ENCODE measurements around the gene MAPK4.

Gene MAPK4

DNA sequence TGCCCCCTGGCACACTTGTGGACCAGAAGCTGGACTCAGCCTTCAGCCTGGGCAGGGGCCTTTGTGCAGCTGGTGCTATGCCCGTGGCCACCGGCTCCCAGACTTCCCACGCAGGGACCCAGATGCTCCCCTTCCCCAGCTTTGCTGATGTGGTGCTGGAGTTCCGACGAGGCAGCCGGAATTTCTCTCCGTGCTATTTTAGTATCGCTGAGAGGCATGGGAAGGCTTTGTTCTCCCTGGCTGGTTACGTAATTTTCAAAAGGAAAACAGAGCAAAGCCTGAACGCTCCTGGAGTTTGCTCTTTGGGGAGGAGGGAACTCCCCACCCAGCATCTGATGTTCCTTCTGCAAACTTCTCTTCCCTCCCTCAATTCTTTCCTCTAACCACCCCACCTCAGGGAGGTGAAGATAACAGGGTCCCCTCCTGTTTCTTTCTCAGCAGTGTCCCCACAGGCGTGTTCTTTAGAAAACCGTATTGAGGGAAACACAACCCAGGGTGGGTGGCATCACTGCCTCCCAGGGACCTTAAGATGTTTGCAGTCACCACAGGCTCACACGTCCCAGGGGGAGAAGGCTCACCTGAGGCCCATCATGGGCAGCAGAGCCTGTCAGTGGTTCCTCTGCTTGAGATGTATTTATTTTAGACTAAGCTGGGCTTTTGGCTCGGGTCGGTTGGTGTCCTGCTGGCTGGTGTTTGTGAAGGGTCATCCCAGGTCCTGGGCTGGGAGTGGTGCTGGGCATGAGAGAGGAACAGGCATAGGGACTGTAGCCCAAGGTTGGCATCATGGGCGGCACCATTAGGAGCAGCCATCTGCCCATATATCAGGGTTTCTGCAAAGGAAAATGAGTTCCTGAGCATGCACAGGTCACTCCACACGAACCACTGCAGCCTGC is 95.0 kb downstream of the MAPK4 start:
- no peaks in the 10 kb centered on the region for H3K36me3 ChIP-seq (ENCODE audit: insufficient read depth, low read length)
- no peak overlapping the region for H3K9ac ChIP-seq (ENCODE audit: low read length)
- H3K4me2 ChIP-seq (ENCODE audit: low read length), result no peak overlapping the region
- TF ChIP-seq CTCF (IDR thresholded peaks at IDR 0.05; ENCODE audit: low read length) (no peak), EZH2 (IDR thresholded peaks at IDR 0.05; ENCODE audit: borderline replicate concordance, low read length) (no peak)
- H3K27ac ChIP-seq (ENCODE audit: low read depth, low read length, poor library complexity, severe bottlenecking), result no peak overlapping the region
- no peaks in the 10 kb centered on the region for H3F3A ChIP-seq (ENCODE audit: insufficient read depth, low read length)
- H3K9me2 ChIP-seq (ENCODE audit: low read depth, low read length), result no peaks in the 10 kb centered on the region
- H3K27me3 ChIP-seq (ENCODE audit: insufficient read depth, low read length), result peaks cover 3% of the 10 kb centered on the region; the same call in 1 of the 2 replicates
- H3K4me1 ChIP-seq (ENCODE audit: insufficient read depth, low read length, severe bottlenecking), result no peaks in the 10 kb centered on the region
- no peaks in the 10 kb centered on the region for H3K79me2 ChIP-seq (ENCODE audit: insufficient read depth, low read length)
- H3K4me3 ChIP-seq (ENCODE audit: low read depth, low read length, poor library complexity, severe bottlenecking), result no peak overlapping the region
- no peaks in the 10 kb centered on the region for H4K20me1 ChIP-seq (ENCODE audit: insufficient read depth, low read length)
- H2AFZ ChIP-seq (ENCODE audit: low read length), result no peak overlapping the region
- no peaks in the 10 kb centered on the region for H3K9me3 ChIP-seq (ENCODE audit: low read length)

DNA sequence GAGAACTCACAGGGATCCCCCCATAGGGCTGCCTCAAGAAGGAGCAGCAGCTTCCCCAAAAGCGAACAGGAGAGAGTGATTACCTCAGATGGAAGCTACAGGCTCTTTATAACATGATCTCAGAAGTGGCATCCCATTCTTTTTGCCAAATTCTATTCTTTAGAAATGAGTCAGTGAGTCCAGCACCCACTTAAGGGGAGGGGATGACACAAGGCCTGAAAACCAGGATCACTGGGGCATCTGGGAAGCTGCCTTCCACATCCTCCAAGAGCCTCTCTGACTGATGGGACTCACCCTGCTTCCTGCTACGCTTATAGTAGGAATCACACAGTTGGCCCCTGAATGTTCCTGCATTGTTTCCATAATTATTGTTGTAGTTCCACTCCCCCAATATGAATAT is 96.5 kb downstream of the MAPK4 start:
- Histone ChIP-seq H3K4me3 (ENCODE audit: low read depth, low read length, poor library complexity, severe bottlenecking) (no peak overlapping the region), H3F3A (ENCODE audit: insufficient read depth, low read length) (no peaks in the 10 kb centered on the region), H3K9me2 (ENCODE audit: low read depth, low read length) (no peaks in the 10 kb centered on the region), H3K27me3 (ENCODE audit: insufficient read depth, low read length) (peaks cover 3% of the 10 kb centered on the region; the same call in 1 of the 2 replicates), H3K36me3 (ENCODE audit: insufficient read depth, low read length) (no peaks in the 10 kb centered on the region), H3K27ac (ENCODE audit: low read depth, low read length, poor library complexity, severe bottlenecking) (no peak overlapping the region), H3K4me1 (ENCODE audit: insufficient read depth, low read length, severe bottlenecking) (no peaks in the 10 kb centered on the region), H3K4me2 (ENCODE audit: low read length) (no peak overlapping the region), H3K79me2 (ENCODE audit: insufficient read depth, low read length) (no peaks in the 10 kb centered on the region), H2AFZ (ENCODE audit: low read length) (no peak overlapping the region), H3K9ac (ENCODE audit: low read length) (no peak overlapping the region), H3K9me3 (ENCODE audit: low read length) (no peaks in the 10 kb centered on the region), H4K20me1 (ENCODE audit: insufficient read depth, low read length) (no peaks in the 10 kb centered on the region)
- TF ChIP-seq EZH2 (IDR thresholded peaks at IDR 0.05; ENCODE audit: borderline replicate concordance, low read length) (no peak), CTCF (IDR thresholded peaks at IDR 0.05; ENCODE audit: low read length) (no peak)

DNA sequence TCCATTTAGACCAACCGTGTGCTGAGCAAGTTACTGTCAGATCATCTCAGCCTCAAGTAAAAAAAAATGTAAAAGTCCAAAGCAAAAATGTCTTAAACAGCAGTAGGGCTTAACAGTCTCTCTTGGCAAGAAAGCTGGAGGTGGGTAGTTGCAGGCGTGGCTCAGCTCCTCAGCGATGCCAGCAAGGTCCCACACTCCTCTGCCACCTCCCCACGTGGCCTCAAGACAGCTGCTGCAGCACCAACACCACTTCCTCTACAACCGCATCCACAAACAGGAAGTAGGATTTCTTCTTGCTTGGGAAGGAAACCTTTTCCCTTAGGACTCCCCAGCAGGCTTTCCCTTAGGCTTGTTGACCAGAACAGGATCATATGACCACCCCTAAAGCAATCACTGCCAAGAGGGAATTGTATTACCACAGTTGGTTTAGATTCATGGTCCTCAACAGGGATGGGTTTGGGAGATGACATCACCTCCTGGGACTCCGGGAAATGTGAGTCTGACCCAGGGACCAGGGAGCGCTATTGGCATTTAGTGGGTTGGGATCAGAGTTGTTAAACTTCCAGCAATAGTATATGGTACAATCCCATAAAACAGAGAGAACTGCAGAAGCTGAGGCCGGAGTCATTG is 97.1 kb downstream of the MAPK4 start:
- Histone ChIP-seq H3K4me2 (ENCODE audit: low read length) (no peak overlapping the region), H3K9me2 (ENCODE audit: low read depth, low read length) (no peaks in the 10 kb centered on the region), H3K4me1 (ENCODE audit: insufficient read depth, low read length, severe bottlenecking) (no peaks in the 10 kb centered on the region), H3K4me3 (ENCODE audit: low read depth, low read length, poor library complexity, severe bottlenecking) (no peak overlapping the region), H4K20me1 (ENCODE audit: insufficient read depth, low read length) (no peaks in the 10 kb centered on the region), H3K27me3 (ENCODE audit: insufficient read depth, low read length) (peaks cover 3% of the 10 kb centered on the region; the same call in 1 of the 2 replicates), H3F3A (ENCODE audit: insufficient read depth, low read length) (no peaks in the 10 kb centered on the region), H3K79me2 (ENCODE audit: insufficient read depth, low read length) (no peaks in the 10 kb centered on the region), H3K9ac (ENCODE audit: low read length) (no peak overlapping the region), H3K9me3 (ENCODE audit: low read length) (no peaks in the 10 kb centered on the region), H3K36me3 (ENCODE audit: insufficient read depth, low read length) (no peaks in the 10 kb centered on the region), H3K27ac (ENCODE audit: low read depth, low read length, poor library complexity, severe bottlenecking) (no peak overlapping the region), H2AFZ (ENCODE audit: low read length) (no peak overlapping the region)
- TF ChIP-seq CTCF (IDR thresholded peaks at IDR 0.05; ENCODE audit: low read length), result no peak
- TF ChIP-seq EZH2 (IDR thresholded peaks at IDR 0.05; ENCODE audit: borderline replicate concordance, low read length), result no peak
